Testis (tissue), 3 donors: Measurements from ENCODE around the gene EVI5. TPM values are rescaled to one million over a fixed set of nuclear protein-coding genes. Genes with fewer than 3 reads are reported as not detected.
"Not testable (repeated sequence)": the region's sequence is repeated elsewhere in the genome, so short reads cannot be mapped to it uniquely, and the experiment has no call there.

Experiments used
- DNase-seq: peaks from one replicate; pipeline ENCODE4 v3.0.0-alpha.2; 2019
- H3K27ac ChIP-seq, 2 donors: fragments of 200-600 bp; sonication (generic); one replicate each; pipeline ENCODE4 v1.5.1; 2019
- H3K27me3 ChIP-seq: fragments of 200-600 bp; sonication (generic); one replicate; pipeline ENCODE4 v1.5.1; 2019
- H3K36me3 ChIP-seq: fragments of 200-600 bp; sonication (generic); one replicate; pipeline ENCODE4 v1.5.1; 2017; ENCODE audit warnings: low read depth; ENCODE audit errors: missing control alignments
- H3K4me1 ChIP-seq: fragments of 200-600 bp; sonication (generic); one replicate; pipeline ENCODE4 v1.5.1; 2019
- H3K4me3 ChIP-seq, 2 donors: fragments of 200-600 bp; sonication (generic); one replicate each; pipeline ENCODE4 v1.5.1; 2017 to 2019
- H3K9me3 ChIP-seq: fragments of 200-600 bp; sonication (generic); one replicate; pipeline ENCODE4 v1.5.1; 2017
- POLR2A ChIP-seq: fragments of 450-650 bp; IDR thresholded peaks from one replicate; pipeline ENCODE4 v1.6.1; 2017; ENCODE audit warnings: antibody characterized with exemption, mild to moderate bottlenecking, moderate library complexity
- WGBS, 2 donors: methylation state at CpG; one replicate each; pipeline ENCODE4 v1.1.5; 2018; 5-methylcytosine and 5-hydroxymethylcytosine counted together
- intact Hi-C: fragments of 100-400 bp; cut with DNase I; formaldehyde crosslinking; loops from one replicate; pipeline ENCODE4 v1.15.1; 2023; ENCODE audit warnings: low total_unique reads
- polyA plus RNA-seq: library from polyadenylated mRNA; stranded (reverse); fragments of 350-450 nt; fragmentation: Illumina TruSeq; extraction: RNeasy Lipid Tissue Mini Kit (QIAGEN cat#74804); gene quantifications from one replicate; pipeline ENCODE4 v1.2.3, GENCODE V29; 2014; ENCODE audit warnings: low read depth, low replicate concordance; ENCODE audit not compliant: insufficient read depth
- total RNA-seq, 2 donors: library from RNA; depleted of rRNA; stranded (reverse); fragments of >200 nt; gene quantifications; one replicate each; pipeline ENCODE4 v1.2.3, GENCODE V29; 2016
- TF ChIP-seq, protein P1 (sequence below), 3 experiments: fragments of 450-650 bp in 2 of 3; fragments of 200-600 bp in 1 of 3; sonication (generic) in 1 of 3; IDR thresholded peaks; one replicate each; pipeline ENCODE4 v1.5.1; 2016 to 2019; ENCODE audit warnings: antibody characterized with exemption in 3 of 3, mild to moderate bottlenecking in 2 of 3, moderate library complexity in 1 of 3

The EVI5 gene
- total and polyA plus RNA-seq, 3 donors from 2014 or later: 27.0 to 73.9 (median 58.7) TPM

DNA sequence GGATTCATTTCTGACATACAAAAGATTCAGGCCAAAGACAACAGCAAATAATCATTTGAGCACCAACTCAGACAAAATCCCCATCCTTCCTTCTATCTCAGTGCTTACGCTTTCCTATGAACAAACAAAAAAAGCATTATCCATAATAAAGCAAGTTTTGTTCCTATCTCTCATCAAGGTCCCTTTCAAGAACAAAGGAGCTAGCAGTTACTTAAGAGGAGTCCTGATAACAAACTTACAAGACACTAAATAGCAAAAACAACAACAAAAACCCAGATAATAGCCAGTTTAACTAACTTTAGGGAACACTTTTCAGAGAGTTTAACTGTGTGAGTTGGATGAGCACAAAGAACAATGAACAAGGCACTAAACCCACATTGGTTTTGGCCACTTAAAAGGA, 10.5 kb downstream of the EVI5 start:
- H3K36me3 ChIP-seq: no peaks in the 10 kb centered on the region
- H3K27me3 ChIP-seq: no peaks in the 10 kb centered on the region
- H3K4me1 ChIP-seq: peaks cover 19% of the 10 kb centered on the region
- 72 to 77% methylated on average over 1 of the region's 1 CpG for whole genome bisulfite sequencing, 2 donors
- TF ChIP-seq POLR2A: no peak
- DNase-seq: no peak
- H3K27ac ChIP-seq: peak overlapping the region; percentile 26 to 55
- no peak overlapping the region for H3K4me3 ChIP-seq
- H3K9me3 ChIP-seq: no peaks in the 10 kb centered on the region
- intact Hi-C loops: no loop called here

DNA sequence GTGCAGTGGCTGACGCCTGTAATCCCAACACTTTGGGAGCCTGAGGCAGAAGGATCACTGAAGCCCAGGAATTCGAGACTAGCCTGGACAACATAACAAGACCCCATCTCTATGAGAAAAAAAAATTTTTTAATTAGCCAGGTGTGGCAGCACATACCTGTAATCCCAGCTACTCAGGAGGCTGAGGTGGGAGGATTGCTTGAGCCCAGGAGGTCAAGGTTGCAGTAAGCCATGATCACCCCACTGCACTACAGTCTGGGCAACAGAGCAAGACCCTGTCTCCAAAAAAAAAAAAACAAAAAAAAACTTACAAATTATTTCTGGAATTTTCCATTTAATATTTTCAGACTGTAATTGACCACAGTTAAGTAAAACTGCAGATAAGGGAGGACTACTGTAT, 11.2 kb downstream of the EVI5 start:
- 83 to 86% methylated on average over 2 of the region's 2 CpGs for WGBS, 2 donors
- DNase-seq, H3K27me3 ChIP-seq, H3K36me3 ChIP-seq, intact Hi-C loops, H3K9me3 ChIP-seq, H3K4me3 ChIP-seq: not testable (repeated sequence)
- H3K27ac ChIP-seq: peak overlapping the region; percentile 26 to 55
- H3K4me1 ChIP-seq: peaks cover 19% of the 10 kb centered on the region

GRCh38 chr1:92769856-92770255, 15.1 kb downstream of the EVI5 start:
- Histone ChIP-seq H3K4me3 (no peak overlapping the region), H3K9me3 (no peaks in the 10 kb centered on the region), H3K27me3 (no peaks in the 10 kb centered on the region), H3K36me3 (no peaks in the 10 kb centered on the region), H3K4me1 (peaks cover 13% of the 10 kb centered on the region), H3K27ac (peak overlapping the region in 1 of 2 donors; percentile 15)
- no peak for DNase-seq
- 65 to 70% methylated on average over 3 of the region's 3 CpGs for WGBS, 2 donors
- TF ChIP-seq POLR2A: no peak
- TF ChIP-seq, protein P1, sequence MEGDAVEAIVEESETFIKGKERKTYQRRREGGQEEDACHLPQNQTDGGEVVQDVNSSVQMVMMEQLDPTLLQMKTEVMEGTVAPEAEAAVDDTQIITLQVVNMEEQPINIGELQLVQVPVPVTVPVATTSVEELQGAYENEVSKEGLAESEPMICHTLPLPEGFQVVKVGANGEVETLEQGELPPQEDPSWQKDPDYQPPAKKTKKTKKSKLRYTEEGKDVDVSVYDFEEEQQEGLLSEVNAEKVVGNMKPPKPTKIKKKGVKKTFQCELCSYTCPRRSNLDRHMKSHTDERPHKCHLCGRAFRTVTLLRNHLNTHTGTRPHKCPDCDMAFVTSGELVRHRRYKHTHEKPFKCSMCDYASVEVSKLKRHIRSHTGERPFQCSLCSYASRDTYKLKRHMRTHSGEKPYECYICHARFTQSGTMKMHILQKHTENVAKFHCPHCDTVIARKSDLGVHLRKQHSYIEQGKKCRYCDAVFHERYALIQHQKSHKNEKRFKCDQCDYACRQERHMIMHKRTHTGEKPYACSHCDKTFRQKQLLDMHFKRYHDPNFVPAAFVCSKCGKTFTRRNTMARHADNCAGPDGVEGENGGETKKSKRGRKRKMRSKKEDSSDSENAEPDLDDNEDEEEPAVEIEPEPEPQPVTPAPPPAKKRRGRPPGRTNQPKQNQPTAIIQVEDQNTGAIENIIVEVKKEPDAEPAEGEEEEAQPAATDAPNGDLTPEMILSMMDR (IDR thresholded peaks at IDR 0.05): no peak
- intact Hi-C loops: no loop called here

DNA sequence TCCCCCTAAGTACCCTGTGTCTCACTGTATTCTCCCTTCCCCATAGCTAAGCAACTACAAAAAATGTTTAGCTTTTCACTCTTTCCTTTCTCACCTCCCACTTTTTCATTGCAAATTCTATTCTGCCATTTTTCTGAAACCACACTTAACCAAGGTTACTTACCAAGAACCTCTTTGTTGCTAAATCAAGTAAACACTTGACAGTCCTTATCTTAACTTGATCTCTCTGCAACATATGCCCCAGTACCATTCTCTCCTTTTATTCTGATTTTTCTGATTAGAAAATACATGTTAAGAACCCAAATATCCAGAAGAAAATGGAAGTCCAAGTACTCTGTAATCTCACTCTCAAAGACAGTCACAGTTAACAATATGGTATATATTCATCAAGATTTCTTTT, 16.0 kb downstream of the EVI5 start:
- Histone ChIP-seq H3K27ac (no peak overlapping the region), H3K9me3 (no peaks in the 10 kb centered on the region), H3K4me3 (no peak overlapping the region), H3K4me1 (peaks cover 6% of the 10 kb centered on the region), H3K36me3 (no peaks in the 10 kb centered on the region), H3K27me3 (no peaks in the 10 kb centered on the region)
- intact Hi-C loops: no loop called here
- no peak for DNase-seq
- no peak for TF ChIP-seq POLR2A
- TF ChIP-seq, protein P1 (IDR thresholded peaks at IDR 0.05): no peak

GRCh38 chr1:92768296-92768695, 16.6 kb downstream of the EVI5 start:
- Histone ChIP-seq H3K9me3 (no peaks in the 10 kb centered on the region), H3K4me1 (no peaks in the 10 kb centered on the region), H3K27me3 (no peaks in the 10 kb centered on the region), H3K27ac (no peak overlapping the region), H3K36me3 (no peaks in the 10 kb centered on the region), H3K4me3 (no peak overlapping the region)
- intact Hi-C loops: no loop called here
- no peak for TF ChIP-seq POLR2A
- TF ChIP-seq, protein P1 (IDR thresholded peaks at IDR 0.05): no peak
- DNase-seq: no peak
- 88 to 89% methylated on average over 2 of the region's 2 CpGs for WGBS, 2 donors

- TF ChIP-seq, protein P1 (IDR thresholded peaks at IDR 0.05): no peak
- no peak for TF ChIP-seq POLR2A
- WGBS, 2 donors: 73 to 81% methylated on average over 3 of the region's 3 CpGs
Observed at GRCh38 chr1:92764116-92764515, 20.8 kb downstream of the EVI5 start.

More at GRCh38 chr1:92764116-92764515, 20.8 kb downstream of the EVI5 start:
- intact Hi-C loops: no loop called here
- Histone ChIP-seq H3K27me3 (no peaks in the 10 kb centered on the region), H3K4me1 (no peaks in the 10 kb centered on the region), H3K36me3 (no peaks in the 10 kb centered on the region), H3K4me3 (no peak overlapping the region), H3K9me3 (no peaks in the 10 kb centered on the region), H3K27ac (no peak overlapping the region)
- no peak for DNase-seq
